Activated CD4-positive, alpha-beta T cell treated with anti-CD3 and anti-CD28 coated beads, Interleukin-2, Interleukin-6, amounts not matched to agents 100 ng/mL and 50 ng/mL, durations not matched to agents 16 hours and 8 hours (primary cell): ENCODE results near the gene SPOPL.
"Not testable (repeated sequence)": the region's sequence is repeated elsewhere in the genome, so short reads cannot be mapped to it uniquely, and the experiment has no call there.

Source experiments
- DNase-seq: peaks from one replicate; pipeline ENCODE4 v3.0.0-alpha.2; 2020

SPOPL gene

GRCh38 chr2:138501425-138502254 lies at the start of gene SPOPL:
Gene SPOPL, plus strand, starts transcription at chr2:138501770. Its CDS starts 48,447 bp downstream, at chr2:138550217.
- DNase-seq: peak; percentile 91

GRCh38 chr2:138452324-138452723 lies 49.2 kb upstream of the SPOPL start:
- no peak for DNase-seq

- DNase-seq: no peak
These were observed 47.8 kb upstream of the SPOPL start for GRCh38 chr2:138453815-138454214.

- DNase-seq: no peak
These were observed 46.8 kb upstream of the SPOPL start for GRCh38 chr2:138454761-138455160.

- no peak for DNase-seq
These were observed 46.3 kb upstream of the SPOPL start for GRCh38 chr2:138455275-138455674.

GRCh38 chr2:138455691-138456090 lies 45.9 kb upstream of the SPOPL start:
- DNase-seq: no peak

- not testable (repeated sequence) for DNase-seq
These were observed 38.9 kb upstream of the SPOPL start for GRCh38 chr2:138462689-138463088.

- DNase-seq: no peak
These were observed 33.0 kb upstream of the SPOPL start for GRCh38 chr2:138468617-138469016.

GRCh38 chr2:138469411-138469810 lies 32.2 kb upstream of the SPOPL start:
- no peak for DNase-seq

- DNase-seq: no peak
These were observed 30.6 kb upstream of the SPOPL start for GRCh38 chr2:138470941-138471340.

GRCh38 chr2:138474100-138474825 lies 27.3 kb upstream of the SPOPL start:
- no peak for DNase-seq

GRCh38 chr2:138475277-138475776 lies 26.2 kb upstream of the SPOPL start:
- no peak for DNase-seq

GRCh38 chr2:138476186-138476585 lies 25.4 kb upstream of the SPOPL start:
- DNase-seq: no peak

- no peak for DNase-seq
These were observed 24.6 kb upstream of the SPOPL start for GRCh38 chr2:138476940-138477339.

GRCh38 chr2:138482796-138483195 lies 18.8 kb upstream of the SPOPL start:
- DNase-seq: not testable (repeated sequence)

- DNase-seq: no peak
These were observed 16.6 kb upstream of the SPOPL start for GRCh38 chr2:138485019-138485418.

- DNase-seq: no peak
These were observed 15.0 kb upstream of the SPOPL start for GRCh38 chr2:138486363-138487198.

GRCh38 chr2:138490673-138491494 lies 10.7 kb upstream of the SPOPL start:
- no peak for DNase-seq

- no peak for DNase-seq
These were observed 10.1 kb upstream of the SPOPL start for GRCh38 chr2:138491495-138491862.

- DNase-seq: no peak
These were observed 9.4 kb upstream of the SPOPL start for GRCh38 chr2:138492160-138492559.

GRCh38 chr2:138493334-138493733 lies 8.2 kb upstream of the SPOPL start:
- no peak for DNase-seq
